ENCODE data around the gene MSMP. TPM values are rescaled to one million over a fixed set of nuclear protein-coding genes. Genes with fewer than 3 reads are reported as not detected.

MSMP gene
- total and polyA plus RNA-seq, 2 experiments from 2014 or later = not detected

- peaks cover 4% of the 10 kb centered on the region for H3K36me3 ChIP-seq (replicated peaks; ENCODE audit: insufficient read depth, low read depth)
- no peaks in the 10 kb centered on the region for H3K9me2 ChIP-seq (replicated peaks; ENCODE audit: insufficient read depth)
- H3K27ac ChIP-seq = no peak overlapping the region
- H2AFZ ChIP-seq = no peak overlapping the region
- H3K4me1 ChIP-seq (ENCODE audit: insufficient read depth) = no peaks in the 10 kb centered on the region
- H3K9me3 ChIP-seq (ENCODE audit: low read depth) = no peaks in the 10 kb centered on the region
- H3K79me2 ChIP-seq = no peaks in the 10 kb centered on the region
- H3K27me3 ChIP-seq = no peaks in the 10 kb centered on the region
- no peaks in the 10 kb centered on the region for H4K20me1 ChIP-seq (ENCODE audit: insufficient read depth, poor library complexity, severe bottlenecking)
- no peak overlapping the region for H3K4me3 ChIP-seq
- 98% methylated on average over 7 of the region's 7 CpGs for WGBS (ENCODE audit: low lambda C conversion rate, missing lambda C conversion rate)
- TF ChIP-seq CTCF (IDR thresholded peaks at IDR 0.05; ENCODE audit: poor library complexity) = no peak
- TF ChIP-seq EZH2 (IDR thresholded peaks at IDR 0.05; ENCODE audit: borderline replicate concordance) = no peak
- no peak for TF ChIP-seq EZH2phosphoT487 (IDR thresholded peaks at IDR 0.05; ENCODE audit: low read depth, severe bottlenecking, unreplicated experiment)
- no peak for DNase-seq (ENCODE audit: low spot score)
- no peak overlapping the region for H3K4me2 ChIP-seq
Measured at GRCh38 chr9:35705836-35706430, 48.1 kb downstream of the MSMP start.

GRCh38 chr9:35705372-35705771, 48.7 kb downstream of the MSMP start:
- no peaks in the 10 kb centered on the region for H3K79me2 ChIP-seq
- no peaks in the 10 kb centered on the region for H3K9me3 ChIP-seq (ENCODE audit: low read depth)
- no peak overlapping the region for H3K4me2 ChIP-seq
- no peak overlapping the region for H3K4me3 ChIP-seq
- WGBS (ENCODE audit: low lambda C conversion rate, missing lambda C conversion rate) = 87% methylated on average over 8 of the region's 8 CpGs
- no peak overlapping the region for H3K27ac ChIP-seq
- peaks cover 4% of the 10 kb centered on the region for H3K36me3 ChIP-seq (replicated peaks; ENCODE audit: insufficient read depth, low read depth)
- no peak overlapping the region for H2AFZ ChIP-seq
- H3K9me2 ChIP-seq (replicated peaks; ENCODE audit: insufficient read depth) = no peaks in the 10 kb centered on the region
- no peaks in the 10 kb centered on the region for H3K27me3 ChIP-seq
- TF ChIP-seq EZH2phosphoT487 (IDR thresholded peaks at IDR 0.05; ENCODE audit: low read depth, severe bottlenecking, unreplicated experiment) (no peak), EZH2 (IDR thresholded peaks at IDR 0.05; ENCODE audit: borderline replicate concordance) (no peak), CTCF (IDR thresholded peaks at IDR 0.05; ENCODE audit: poor library complexity) (no peak)
- no peaks in the 10 kb centered on the region for H4K20me1 ChIP-seq (ENCODE audit: insufficient read depth, poor library complexity, severe bottlenecking)
- no peaks in the 10 kb centered on the region for H3K4me1 ChIP-seq (ENCODE audit: insufficient read depth)
- DNase-seq (ENCODE audit: low spot score) = no peak

- no peaks in the 10 kb centered on the region for H4K20me1 ChIP-seq (ENCODE audit: insufficient read depth, poor library complexity, severe bottlenecking)
- no peaks in the 10 kb centered on the region for H3K27me3 ChIP-seq
- H3K36me3 ChIP-seq (replicated peaks; ENCODE audit: insufficient read depth, low read depth) = peaks cover 4% of the 10 kb centered on the region
- H2AFZ ChIP-seq = no peak overlapping the region
- no peak overlapping the region for H3K4me3 ChIP-seq
- no peaks in the 10 kb centered on the region for H3K9me3 ChIP-seq (ENCODE audit: low read depth)
- no peaks in the 10 kb centered on the region for H3K9me2 ChIP-seq (replicated peaks; ENCODE audit: insufficient read depth)
- H3K79me2 ChIP-seq = no peaks in the 10 kb centered on the region
- WGBS (ENCODE audit: low lambda C conversion rate, missing lambda C conversion rate) = 97% methylated on average over 26 of the region's 26 CpGs
- H3K4me2 ChIP-seq = no peak overlapping the region
- no peaks in the 10 kb centered on the region for H3K4me1 ChIP-seq (ENCODE audit: insufficient read depth)
- TF ChIP-seq EZH2phosphoT487 (IDR thresholded peaks at IDR 0.05; ENCODE audit: low read depth, severe bottlenecking, unreplicated experiment) (no peak), CTCF (IDR thresholded peaks at IDR 0.05; ENCODE audit: poor library complexity) (no peak), EZH2 (IDR thresholded peaks at IDR 0.05; ENCODE audit: borderline replicate concordance) (no peak)
- DNase-seq (ENCODE audit: low spot score) = no peak
- H3K27ac ChIP-seq = no peak overlapping the region
Measured at GRCh38 chr9:35703906-35704672, 50.0 kb downstream of the MSMP start.

Small RNA genes within 50 kb of the gene (microRNA-seq; reads per million reads assigned to microRNA genes)
- gene MIR6852 (1.8 reads per million), gene MIR6853 (2.2 reads per million)

Small RNA genes within 50 kb of the gene (small RNA-seq; reads per million reads assigned to genes)
- 0.19 reads per million for gene MIR6853

Other genes with a start within 250 kb of the MSMP start
- gene TESK1, start 149.0 kb downstream of the MSMP start, total RNA-seq = 17.4 and 20.1 TPM in 2 replicates
- 27.2 and 30.3 TPM in 2 replicates for gene TESK1, start 149.0 kb downstream of the MSMP start, polyA plus RNA-seq
- gene CD72, start 135.9 kb downstream of the MSMP start, total RNA-seq = 1.9 and 2.0 TPM in 2 replicates
- 1.1 and 1.3 TPM in 2 replicates for gene CD72, start 135.9 kb downstream of the MSMP start, polyA plus RNA-seq
- gene SIT1, start 103.3 kb downstream of the MSMP start, total RNA-seq = not detected in 2 replicates
- gene SIT1, start 103.3 kb downstream of the MSMP start, polyA plus RNA-seq = not detected in 2 replicates
- gene RMRP, start 96.3 kb downstream of the MSMP start, total RNA-seq = 1,377 and 3,174 TPM in 2 replicates
- gene RMRP, start 96.3 kb downstream of the MSMP start, polyA plus RNA-seq = not detected in 2 replicates
- 12.1 and 13.8 TPM in 2 replicates for gene CCDC107, start 96.0 kb downstream of the MSMP start, total RNA-seq
- 39.5 and 42.2 TPM in 2 replicates for gene CCDC107, start 96.0 kb downstream of the MSMP start, polyA plus RNA-seq
- gene ARHGEF39, start 89.1 kb downstream of the MSMP start, total RNA-seq = 1.8 and 9.4 TPM in 2 replicates
- gene ARHGEF39, start 89.1 kb downstream of the MSMP start, polyA plus RNA-seq = 5.2 and 5.6 TPM in 2 replicates
- gene CA9, start 80.3 kb downstream of the MSMP start, total RNA-seq = 0.27 TPM in 1 of 2 replicates, not detected in the other
- gene CA9, start 80.3 kb downstream of the MSMP start, polyA plus RNA-seq = 2.1 and 2.4 TPM in 2 replicates
- 98.7 and 106 TPM in 2 replicates for gene TPM2, start 64.4 kb downstream of the MSMP start, total RNA-seq
- gene TPM2, start 64.4 kb downstream of the MSMP start, polyA plus RNA-seq = 166 and 203 TPM in 2 replicates
- gene TLN1, start 22.1 kb downstream of the MSMP start, total RNA-seq = 100 and 113 TPM in 2 replicates
- 70.5 and 73.4 TPM in 2 replicates for gene TLN1, start 22.1 kb downstream of the MSMP start, polyA plus RNA-seq
- gene CREB3, start 21.6 kb downstream of the MSMP start, total RNA-seq = 54.6 and 69.6 TPM in 2 replicates
- gene CREB3, start 21.6 kb downstream of the MSMP start, polyA plus RNA-seq = 79.8 and 79.9 TPM in 2 replicates
- gene GBA2, start 5.0 kb downstream of the MSMP start, total RNA-seq = 58.5 and 60.5 TPM in 2 replicates
- gene GBA2, start 5.0 kb downstream of the MSMP start, polyA plus RNA-seq = 77.5 and 80.2 TPM in 2 replicates
- 17.1 and 19.3 TPM in 2 replicates for gene RGP1, start 5.0 kb downstream of the MSMP start, total RNA-seq
- 11.2 and 11.4 TPM in 2 replicates for gene RGP1, start 5.0 kb downstream of the MSMP start, polyA plus RNA-seq
- 12.8 and 13.9 TPM in 2 replicates for gene NPR2, start 37.3 kb upstream of the MSMP start, total RNA-seq
- 12.2 and 14.4 TPM in 2 replicates for gene NPR2, start 37.3 kb upstream of the MSMP start, polyA plus RNA-seq
- 0.10 and 1.4 TPM in 2 replicates for gene SPAG8, start 58.0 kb upstream of the MSMP start, total RNA-seq
- 0.55 and 0.63 TPM in 2 replicates for gene SPAG8, start 58.0 kb upstream of the MSMP start, polyA plus RNA-seq
- 31.9 and 45.7 TPM in 2 replicates for gene HINT2, start 60.8 kb upstream of the MSMP start, total RNA-seq
- 81.4 and 87.3 TPM in 2 replicates for gene HINT2, start 60.8 kb upstream of the MSMP start, polyA plus RNA-seq
- not detected in 2 replicates for gene FAM221B, start 74.5 kb upstream of the MSMP start, total RNA-seq
- gene FAM221B, start 74.5 kb upstream of the MSMP start, polyA plus RNA-seq = 0.26 TPM in 1 of 2 replicates, not detected in the other
- gene TMEM8B, start 75.0 kb upstream of the MSMP start, total RNA-seq = 7.5 and 12.3 TPM in 2 replicates
- 13.4 and 14.6 TPM in 2 replicates for gene TMEM8B, start 75.0 kb upstream of the MSMP start, polyA plus RNA-seq
- not detected in 2 replicates for gene OR13J1, start 116.1 kb upstream of the MSMP start, total RNA-seq
- gene OR13J1, start 116.1 kb upstream of the MSMP start, polyA plus RNA-seq = not detected in 2 replicates
- gene HRCT1, start 151.9 kb upstream of the MSMP start, total RNA-seq = 0.24 and 0.90 TPM in 2 replicates
- 0.72 and 1.8 TPM in 2 replicates for gene HRCT1, start 151.9 kb upstream of the MSMP start, polyA plus RNA-seq
- not detected in 2 replicates for gene SPAAR, start 155.2 kb upstream of the MSMP start, total RNA-seq
- 0.52 TPM in 1 of 2 replicates, not detected in the other for gene SPAAR, start 155.2 kb upstream of the MSMP start, polyA plus RNA-seq
- gene OR2S2, start 203.9 kb upstream of the MSMP start, total RNA-seq = 0.27 TPM in 1 of 2 replicates, not detected in the other
- not detected in 2 replicates for gene OR2S2, start 203.9 kb upstream of the MSMP start, polyA plus RNA-seq